DND-41 (cell line): ENCODE measurements around the gene CCDC18.

ENCODE experiments used
- CTCF ChIP-seq: IDR thresholded peaks from 2 replicates; pipeline ENCODE4 v1.5.1; 2012; ENCODE audit warnings: borderline replicate concordance, low read length, moderate library complexity, mild to moderate bottlenecking; ENCODE audit not compliant: poor library complexity, severe bottlenecking; ENCODE audit errors: extremely low read depth
- EZH2 ChIP-seq: IDR thresholded peaks from 3 replicates; pipeline ENCODE4 v1.6.1; 2012; ENCODE audit warnings: borderline replicate concordance, low read depth, mild to moderate bottlenecking, moderate library complexity, low read length, inconsistent platforms; ENCODE audit not compliant: severe bottlenecking

- TF ChIP-seq CTCF (no peak), EZH2 (no peak)
Measured at GRCh38 chr1:93257889-93258288, 77.4 kb downstream of the CCDC18 start.
